H1 (cell line): Measurements from ENCODE around the gene NR2F1. TPM values are rescaled to one million over a fixed set of nuclear protein-coding genes. Genes with fewer than 3 reads are reported as not detected.
A peak's percentile ranks its signal among the peaks of the same experiment; 100 is the strongest.

Experiments used
- CTCF ChIA-PET: fragments of 300-600 bp; sonication (Branson Sonifier 250); formaldehyde crosslinking; loops from one replicate; lab custom pipeline; 2021; ENCODE audit not compliant: partially characterized antibody; lab: Charles Lee
- POLR2A ChIA-PET: fragments of 300-600 bp; sonication (Branson Sonifier 250); formaldehyde crosslinking; loops from one replicate; lab custom pipeline; 2021; ENCODE audit warnings: inconsistent platforms; ENCODE audit not compliant: partially characterized antibody; lab: Charles Lee
- DNase-seq, 2 experiments: peaks; one replicate each; pipeline versions ENCODE4 v3.0.0 to v3.0.0-alpha.2; 2010 to 2022; ENCODE audit warnings: low spot score in 2 of 2, low read depth in 1 of 2, mixed read lengths in 1 of 2
- FAIRE-seq: peaks from 2 replicates; lab custom pipeline; 2011; peaks lifted over from hg19 to GRCh38; lab: Jason Lieb, UNC
- H2AFZ ChIP-seq: 2 replicates; pipeline ENCODE4 v1.8.1; 2012; ENCODE audit warnings: low read length, inconsistent platforms
- H2AK5ac ChIP-seq: 2 replicates; pipeline ENCODE4 v1.6.1; 2013; ENCODE audit warnings: low read depth, low read length
- H2BK120ac ChIP-seq: replicated peaks from 2 replicates; pipeline ENCODE3; 2013; ENCODE audit warnings: low read depth, low read length, inconsistent platforms
- H2BK12ac ChIP-seq: 2 replicates; pipeline ENCODE4 v1.6.1; 2013; ENCODE audit warnings: low read depth, low read length
- H2BK15ac ChIP-seq: 2 replicates; pipeline ENCODE4 v1.6.1; 2013; ENCODE audit warnings: low read length
- H2BK20ac ChIP-seq: 2 replicates; pipeline ENCODE4 v1.6.1; 2013; ENCODE audit warnings: low read length
- H2BK5ac ChIP-seq: 2 replicates; pipeline ENCODE4 v1.6.1; 2013; ENCODE audit warnings: low read depth, low read length
- H3K14ac ChIP-seq: 2 replicates; pipeline ENCODE4 v1.6.1; 2013; ENCODE audit warnings: inconsistent platforms; ENCODE audit not compliant: insufficient read length
- H3K18ac ChIP-seq: 2 replicates; pipeline ENCODE4 v1.6.1; 2013; ENCODE audit warnings: low read length; ENCODE audit errors: extremely low read depth
- H3K23ac ChIP-seq: 2 replicates; pipeline ENCODE4 v1.6.1; 2013; ENCODE audit warnings: inconsistent platforms; ENCODE audit not compliant: insufficient read length
- H3K23me2 ChIP-seq: 2 replicates; pipeline ENCODE4 v1.6.1; 2013; ENCODE audit warnings: low read depth, low read length
- H3K27ac ChIP-seq: 2 replicates; pipeline ENCODE4 v1.6.1; 2011; ENCODE audit warnings: low read depth, low read length, inconsistent platforms
- H3K27me3 ChIP-seq, 4 experiments: replicated peaks in 1 of 4; 1 replicate in 1 of 4; 2 replicates in 3 of 4; pipeline versions ENCODE4 v1.6.1 to v1.8.1; 2011 to 2013; ENCODE audit warnings: low read length in 3 of 4, mild to moderate bottlenecking in 3 of 4, inconsistent platforms in 2 of 4, mixed read lengths in 2 of 4, moderate library complexity in 1 of 4; ENCODE audit not compliant: control insufficient read depth in 3 of 4, insufficient read depth in 3 of 4; ENCODE audit errors: extremely low read depth in 1 of 4
- H3K36me3 ChIP-seq, 4 experiments: 2 replicates each; pipeline versions ENCODE4 v1.6.1 to v1.8.1; 2011 to 2013; ENCODE audit warnings: mild to moderate bottlenecking in 4 of 4, low read length in 3 of 4, moderate library complexity in 2 of 4, control low read depth in 1 of 4, inconsistent platforms in 1 of 4; ENCODE audit not compliant: insufficient read depth in 4 of 4, control insufficient read depth in 2 of 4
- H3K4ac ChIP-seq: replicated peaks from 2 replicates; pipeline ENCODE3; 2013; ENCODE audit warnings: low read length, low read depth, mixed read lengths, inconsistent platforms; ENCODE audit not compliant: insufficient read length
- H3K4me1 ChIP-seq, 4 experiments: replicated peaks in 1 of 4; 1 replicate in 1 of 4; 2 replicates in 3 of 4; pipeline versions ENCODE4 v1.6.1 to v1.8.1; 2011 to 2013; ENCODE audit warnings: low read length in 3 of 4, inconsistent platforms in 2 of 4, mixed read lengths in 1 of 4; ENCODE audit not compliant: insufficient read depth in 4 of 4, control insufficient read depth in 3 of 4
- H3K4me2 ChIP-seq, 2 experiments: 2 replicates each; pipeline versions ENCODE4 v1.6.1 to v1.8.1; 2011 to 2013; ENCODE audit warnings: low read depth in 2 of 2, low read length in 2 of 2, control low read depth in 1 of 2, inconsistent platforms in 1 of 2, mild to moderate bottlenecking in 1 of 2; ENCODE audit not compliant: insufficient read depth in 1 of 2
- H3K4me3 ChIP-seq, 4 experiments: fragments of 200-600, 300-600 bp in 1 of 4; sonication (generic), shearing (Covaris generic), sonication (Bioruptor Twin) in 1 of 4; 2 replicates each; pipeline versions ENCODE4 v1.5.1 to v1.8.1; 2011 to 2016; ENCODE audit warnings: low read length in 4 of 4, low read depth in 3 of 4, control low read depth in 2 of 4, inconsistent platforms in 2 of 4, mild to moderate bottlenecking in 2 of 4, mixed read lengths in 1 of 4, moderate library complexity in 1 of 4; ENCODE audit not compliant: insufficient read depth in 2 of 4; ENCODE audit errors: extremely low read depth in 1 of 4
- H3K56ac ChIP-seq: replicated peaks from 2 replicates; pipeline ENCODE3; 2013; ENCODE audit warnings: low read depth, mild to moderate bottlenecking, mixed read lengths, low read length, inconsistent platforms; ENCODE audit not compliant: insufficient read length
- H3K79me1 ChIP-seq: 2 replicates; pipeline ENCODE4 v1.6.1; 2013; ENCODE audit warnings: low read depth, low read length, control low read depth
- H3K79me2 ChIP-seq, 2 experiments: 2 replicates each; pipeline versions ENCODE4 v1.6.1 to v1.8.1; 2012 to 2013; ENCODE audit warnings: low read length in 2 of 2, mild to moderate bottlenecking in 2 of 2, inconsistent platforms in 1 of 2; ENCODE audit not compliant: insufficient read depth in 2 of 2, control insufficient read depth in 1 of 2
- H3K9ac ChIP-seq, 4 experiments: replicated peaks in 1 of 4; 1 replicate in 1 of 4; 2 replicates in 3 of 4; pipeline versions ENCODE4 v1.6.1 to v1.8.1; 2011 to 2013; ENCODE audit warnings: low read depth in 3 of 4, low read length in 3 of 4, control low read depth in 2 of 4, mild to moderate bottlenecking in 2 of 4, moderate library complexity in 2 of 4, inconsistent platforms in 1 of 4; ENCODE audit errors: extremely low read depth in 1 of 4
- H3K9me3 ChIP-seq, 2 experiments: 2 replicates each; pipeline versions ENCODE4 v1.6.1 to v1.8.1; 2012 to 2013; ENCODE audit warnings: mild to moderate bottlenecking in 2 of 2, moderate library complexity in 2 of 2, control low read depth in 1 of 2, inconsistent platforms in 1 of 2, low read depth in 1 of 2, low read length in 1 of 2, mixed read lengths in 1 of 2; ENCODE audit not compliant: insufficient read depth in 2 of 2
- H4K20me1 ChIP-seq, 2 experiments: replicated peaks in 1 of 2; 2 replicates each; pipeline versions ENCODE3 to v1.8.1; 2011 to 2013; ENCODE audit warnings: inconsistent platforms in 2 of 2, low read length in 2 of 2, mild to moderate bottlenecking in 1 of 2; ENCODE audit not compliant: insufficient read depth in 2 of 2, control insufficient read depth in 1 of 2
- H4K5ac ChIP-seq: 2 replicates; pipeline ENCODE4 v1.6.1; 2013; ENCODE audit warnings: low read length, low read depth, mixed read lengths, inconsistent platforms; ENCODE audit not compliant: insufficient read length
- H4K8ac ChIP-seq: 2 replicates; pipeline ENCODE4 v1.8.0; 2013; ENCODE audit warnings: mild to moderate bottlenecking, moderate library complexity, low read length, inconsistent platforms; ENCODE audit not compliant: insufficient read depth; ENCODE audit errors: extremely low read depth
- H4K91ac ChIP-seq: replicated peaks from 2 replicates; pipeline ENCODE3; 2013; ENCODE audit warnings: low read length, mixed read lengths, inconsistent platforms; ENCODE audit not compliant: insufficient read length
- CHD1 ChIP-seq: IDR thresholded peaks from 2 replicates; pipeline ENCODE4 v1.6.1; 2012; ENCODE audit warnings: low read depth, low read length, improper control_type of control experiment
- EZH2 ChIP-seq: fragments of 200-600 bp; sonication (generic); IDR thresholded peaks from 2 replicates; pipeline ENCODE4 v1.7.1; 2012; ENCODE audit warnings: low read depth, mild to moderate bottlenecking, moderate library complexity, low read length, inconsistent platforms; ENCODE audit not compliant: severe bottlenecking
- GTF2F1 ChIP-seq: IDR thresholded peaks from 2 replicates; pipeline ENCODE4 v1.6.1; 2012; ENCODE audit warnings: low read depth, low read length, improper control_type of control experiment, borderline replicate concordance
- KDM4A ChIP-seq: IDR thresholded peaks from one replicate; pipeline ENCODE4 v1.7.1; 2012; ENCODE audit warnings: low read depth, mild to moderate bottlenecking, moderate library complexity, low read length, inconsistent platforms; ENCODE audit not compliant: severe bottlenecking
- RXRA ChIP-seq: IDR thresholded peaks from 2 replicates; pipeline ENCODE4 v1.6.1; 2011; ENCODE audit warnings: low read depth, mild to moderate bottlenecking, low read length, moderate library complexity; ENCODE audit not compliant: insufficient read depth
- SUZ12 ChIP-seq: fragments of 200-600 bp; sonication (generic); IDR thresholded peaks from 2 replicates; pipeline ENCODE4 v1.6.1; 2012; ENCODE audit warnings: mild to moderate bottlenecking, inconsistent platforms, low read length, moderate library complexity, mixed read lengths
- TAF1 ChIP-seq: IDR thresholded peaks from 2 replicates; pipeline ENCODE4 v1.6.1; 2011; ENCODE audit warnings: mild to moderate bottlenecking, low read depth, low read length
- WGBS, 2 experiments: shearing (Covaris generic) in 1 of 2; methylation state at CpG; one replicate each; pipeline versions ENCODE4 v1.1.6 to v1.1.7; 2013 to 2015; ENCODE audit warnings: low lambda C conversion rate in 2 of 2, mixed read lengths in 2 of 2, inconsistent platforms in 1 of 2, low coverage in 1 of 2, missing lambda C conversion rate in 1 of 2; ENCODE audit not compliant: insufficient replicate concordance in 2 of 2, insufficient coverage in 1 of 2, insufficient read length in 1 of 2; ENCODE audit errors: extremely low coverage in 1 of 2, missing lambda C conversion rate in 1 of 2; 5-methylcytosine and 5-hydroxymethylcytosine counted together
- polyA plus RNA-seq, 7 experiments: library from polyadenylated mRNA; depleted of rRNA in 3 of 7; stranded (reverse) in 5 of 7; unstranded in 2 of 7; fragments of >200 nt in 5 of 7; fragments of 200-250 nt in 2 of 7; gene quantifications; 1 replicate in 5 of 7; 2 replicates in 1 of 7; 4 replicates in 1 of 7; pipeline versions ENCODE4 v1.2.1 to v1.2.3, GENCODE V29; 2011 to 2013; ENCODE audit warnings: missing spikeins in 2 of 7, mixed read lengths in 2 of 7
- total RNA-seq: library from RNA; stranded (reverse); fragmentation: NEBNext Ultra II Directional; extraction: Animal tissue kit (Norgen Biotek cat#: 25700); gene quantifications from 2 replicates; pipeline ENCODE4 v1.2.1, GENCODE V29; 2021

NR2F1 gene
- total and polyA plus RNA-seq, 2 of the 8 experiments (the other 6 are each of a cell fraction or from before 2014, with no cell fraction given) = not detected

- no peak overlapping the region for H3K18ac ChIP-seq
- H3K4ac ChIP-seq = no peak overlapping the region
- H3K27me3 ChIP-seq = peaks cover 94 to 100% (median 99%) of the 10 kb centered on the region in 4 experiments
- no peak overlapping the region for H2AFZ ChIP-seq
- H2BK15ac ChIP-seq = no peak overlapping the region
- H3K4me2 ChIP-seq = no peak overlapping the region
- ChIA-PET CTCF (interaction anchor here (0.7 to 1.0 kb wide), 4 partner anchors 10 to 690 kb away, joined by 3 read pairs; no protein-coding TSS in a partner anchor), POLR2A (no interaction called here)
- H4K20me1 ChIP-seq = peaks cover 10 to 28% of the 10 kb centered on the region in 2 experiments
- no peak overlapping the region for H4K91ac ChIP-seq
- H2BK120ac ChIP-seq = no peak overlapping the region
- H2BK20ac ChIP-seq = no peak overlapping the region
- no peak overlapping the region for H2AK5ac ChIP-seq
- no peak overlapping the region for H3K14ac ChIP-seq
- peaks cover 0 to 2% (median 0%) of the 10 kb centered on the region in 4 experiments; a peak in 1 of 8 replicates for H3K36me3 ChIP-seq
- no peak overlapping the region for H3K23ac ChIP-seq
- H3K23me2 ChIP-seq = peaks cover 10% of the 10 kb centered on the region; the same call in 1 of the 2 replicates
- no peak for FAIRE-seq
- no peaks in the 10 kb centered on the region for H3K79me2 ChIP-seq
- TF ChIP-seq TAF1 (no peak), EZH2 (peak; percentile 19), CHD1 (no peak), GTF2F1 (no peak), KDM4A (no peak), RXRA (no peak), SUZ12 (peak; percentile 21)
- no peak overlapping the region for H4K8ac ChIP-seq
- H3K4me1 ChIP-seq = peaks cover 8 to 44% (median 26%) of the 10 kb centered on the region in 4 experiments
- H3K9ac ChIP-seq = no peak overlapping the region
- no peak overlapping the region for H2BK12ac ChIP-seq
- H3K79me1 ChIP-seq = no peaks in the 10 kb centered on the region
- no peaks in the 10 kb centered on the region for H3K9me3 ChIP-seq
- no peak overlapping the region for H2BK5ac ChIP-seq
- no peak overlapping the region for H3K4me3 ChIP-seq
- H4K5ac ChIP-seq = no peak overlapping the region
- H3K27ac ChIP-seq = no peak overlapping the region
- no peak for DNase-seq
- H3K56ac ChIP-seq = no peak overlapping the region
- 28% methylated on average over 6 of the region's 6 CpGs; no CpG with 5 or more reads in 1 of the 2 experiments for WGBS, 2 experiments
These were observed 7.3 kb upstream of the NR2F1 start for GRCh38 chr5:93575461-93576414.
